Measurements from ENCODE around the gene MED12L.
A peak's percentile ranks its signal among the peaks of the same experiment; 100 is the strongest.

Gene MED12L, protein sequence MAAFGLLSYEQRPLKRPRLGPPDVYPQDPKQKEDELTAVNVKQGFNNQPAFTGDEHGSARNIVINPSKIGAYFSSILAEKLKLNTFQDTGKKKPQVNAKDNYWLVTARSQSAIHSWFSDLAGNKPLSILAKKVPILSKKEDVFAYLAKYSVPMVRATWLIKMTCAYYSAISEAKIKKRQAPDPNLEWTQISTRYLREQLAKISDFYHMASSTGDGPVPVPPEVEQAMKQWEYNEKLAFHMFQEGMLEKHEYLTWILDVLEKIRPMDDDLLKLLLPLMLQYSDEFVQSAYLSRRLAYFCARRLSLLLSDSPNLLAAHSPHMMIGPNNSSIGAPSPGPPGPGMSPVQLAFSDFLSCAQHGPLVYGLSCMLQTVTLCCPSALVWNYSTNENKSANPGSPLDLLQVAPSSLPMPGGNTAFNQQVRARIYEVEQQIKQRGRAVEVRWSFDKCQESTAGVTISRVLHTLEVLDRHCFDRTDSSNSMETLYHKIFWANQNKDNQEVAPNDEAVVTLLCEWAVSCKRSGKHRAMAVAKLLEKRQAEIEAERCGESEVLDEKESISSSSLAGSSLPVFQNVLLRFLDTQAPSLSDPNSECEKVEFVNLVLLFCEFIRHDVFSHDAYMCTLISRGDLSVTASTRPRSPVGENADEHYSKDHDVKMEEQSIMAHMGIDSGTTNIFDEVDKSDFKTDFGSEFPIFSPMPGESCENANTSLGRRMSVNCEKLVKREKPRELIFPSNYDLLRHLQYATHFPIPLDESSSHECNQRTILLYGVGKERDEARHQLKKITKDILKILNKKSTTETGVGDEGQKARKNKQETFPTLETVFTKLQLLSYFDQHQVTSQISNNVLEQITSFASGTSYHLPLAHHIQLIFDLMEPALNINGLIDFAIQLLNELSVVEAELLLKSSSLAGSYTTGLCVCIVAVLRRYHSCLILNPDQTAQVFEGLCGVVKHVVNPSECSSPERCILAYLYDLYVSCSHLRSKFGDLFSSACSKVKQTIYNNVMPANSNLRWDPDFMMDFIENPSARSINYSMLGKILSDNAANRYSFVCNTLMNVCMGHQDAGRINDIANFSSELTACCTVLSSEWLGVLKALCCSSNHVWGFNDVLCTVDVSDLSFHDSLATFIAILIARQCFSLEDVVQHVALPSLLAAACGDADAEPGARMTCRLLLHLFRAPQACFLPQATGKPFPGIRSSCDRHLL (N-terminal part only)

GRCh38 chr3:151085227-151085888 is at the start of gene MED12L:
TSS of gene MED12L (plus strand) at chr3:151085664. CDS start at chr3:151086927, 1,263 bp downstream.
- no peaks in the 10 kb centered on the region for H3K9me3 Mint-ChIP-seq
- H3K4me1 Mint-ChIP-seq, result peaks cover 14% of the 10 kb centered on the region
- H3K4me3 Mint-ChIP-seq, result peak within 1 kb of the TSS; percentile 95 to 98 (median 97)
- peak in 1 of 3 experiments; percentile 16 for TF ChIP-seq CTCF (IDR thresholded peaks at IDR 0.05; ENCODE audit: unreplicated experiment in 3 of 3)
- H3K27me3 Mint-ChIP-seq (ENCODE audit: low read depth), result peaks cover 44% of the 10 kb centered on the region
- peaks cover 3% of the 10 kb centered on the region for H3K36me3 Mint-ChIP-seq (ENCODE audit: low read depth)
- H3K27ac Mint-ChIP-seq, result peak within 1 kb of the TSS; percentile 54 to 95 (median 94)

DNA sequence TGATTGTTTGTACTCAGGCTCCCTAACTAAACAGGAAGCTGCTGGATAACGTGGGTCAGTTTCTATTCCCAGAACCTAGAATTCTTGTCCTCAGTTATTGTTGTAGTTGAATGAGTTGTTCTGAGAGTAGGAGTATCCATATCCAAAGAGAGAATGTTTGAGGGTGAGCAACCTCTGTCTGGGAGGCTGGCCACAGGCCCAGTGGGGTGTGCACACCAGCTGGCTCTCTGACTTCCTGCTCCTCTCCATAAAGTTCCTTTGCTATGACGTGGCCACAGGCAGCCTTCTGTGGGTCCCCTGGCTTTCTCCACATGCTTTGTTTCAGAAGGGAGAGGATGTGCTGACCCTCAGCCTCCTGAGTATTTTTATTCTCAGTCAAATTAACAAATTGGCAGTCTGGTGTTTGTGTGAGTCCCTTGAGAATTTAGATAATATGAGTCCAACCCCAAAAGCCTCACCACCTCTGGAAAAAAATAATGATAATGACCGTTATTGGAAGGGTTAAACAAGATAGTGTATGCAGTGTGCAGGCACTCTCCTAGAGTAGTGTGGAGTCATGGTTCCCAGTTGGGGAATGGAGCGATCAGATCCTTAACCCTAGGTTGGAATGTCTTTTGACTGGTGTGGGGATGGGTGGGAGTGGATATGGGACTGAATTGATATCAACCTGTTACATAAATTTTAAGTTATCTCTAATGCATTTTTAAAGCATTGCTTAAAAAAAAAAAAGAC is 47.6 kb upstream of the MED12L start:
- Mint-ChIP-seq H3K27me3 (ENCODE audit: low read depth) (no peaks in the 10 kb centered on the region), H3K4me3 (no peak overlapping the region), H3K27ac (peak overlapping the region; percentile 29 to 77 (median 58)), H3K9me3 (no peaks in the 10 kb centered on the region), H3K4me1 (peaks cover 9% of the 10 kb centered on the region), H3K36me3 (ENCODE audit: low read depth) (no peaks in the 10 kb centered on the region)
- TF ChIP-seq CTCF (IDR thresholded peaks at IDR 0.05; ENCODE audit: unreplicated experiment in 3 of 3), result no peak

DNA sequence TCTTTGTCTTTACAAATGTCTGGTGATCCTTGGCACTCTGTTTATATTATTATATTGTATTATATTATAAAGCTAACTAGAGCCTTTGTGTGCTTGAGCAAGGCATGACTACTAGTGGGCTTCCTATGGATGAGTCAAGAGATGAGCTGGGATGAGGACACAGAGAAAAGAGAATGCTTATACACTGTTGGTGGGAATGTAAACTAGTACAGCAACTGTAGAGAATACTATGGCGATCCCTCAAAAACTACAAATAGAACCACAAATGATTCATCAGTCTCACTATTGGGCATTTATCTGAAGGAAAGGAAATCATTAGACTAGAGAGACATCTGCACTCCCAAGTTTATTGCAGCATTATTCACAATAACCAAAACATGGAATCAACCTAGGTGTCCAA is 40.8 kb upstream of the MED12L start:
- no peak overlapping the region for H3K27ac Mint-ChIP-seq
- H3K27me3 Mint-ChIP-seq (ENCODE audit: low read depth), result no peaks in the 10 kb centered on the region
- no peak for TF ChIP-seq CTCF (IDR thresholded peaks at IDR 0.05; ENCODE audit: unreplicated experiment in 3 of 3)
- H3K36me3 Mint-ChIP-seq (ENCODE audit: low read depth), result no peaks in the 10 kb centered on the region
- no peak overlapping the region for H3K4me3 Mint-ChIP-seq
- H3K9me3 Mint-ChIP-seq, result no peaks in the 10 kb centered on the region
- H3K4me1 Mint-ChIP-seq, result no peaks in the 10 kb centered on the region

- TF ChIP-seq CTCF (IDR thresholded peaks at IDR 0.05; ENCODE audit: unreplicated experiment in 3 of 3), result no peak
- Mint-ChIP-seq H3K4me3 (no peak overlapping the region), H3K27me3 (ENCODE audit: low read depth) (no peaks in the 10 kb centered on the region), H3K36me3 (ENCODE audit: low read depth) (no peaks in the 10 kb centered on the region), H3K9me3 (no peaks in the 10 kb centered on the region), H3K27ac (no peak overlapping the region), H3K4me1 (no peaks in the 10 kb centered on the region)
These were observed 37.8 kb upstream of the MED12L start for GRCh38 chr3:151047636-151048035.

GRCh38 chr3:151051533-151051932 is 33.9 kb upstream of the MED12L start:
- H3K4me1 Mint-ChIP-seq, result no peaks in the 10 kb centered on the region
- no peak overlapping the region for H3K4me3 Mint-ChIP-seq
- no peaks in the 10 kb centered on the region for H3K36me3 Mint-ChIP-seq (ENCODE audit: low read depth)
- H3K27me3 Mint-ChIP-seq (ENCODE audit: low read depth), result no peaks in the 10 kb centered on the region
- no peaks in the 10 kb centered on the region for H3K9me3 Mint-ChIP-seq
- no peak overlapping the region for H3K27ac Mint-ChIP-seq
- no peak for TF ChIP-seq CTCF (IDR thresholded peaks at IDR 0.05; ENCODE audit: unreplicated experiment in 3 of 3)

All from nephron (organoid).